ENCODE measurements around the gene BMP7.
"Not testable (repeated sequence)": the region's sequence is repeated elsewhere in the genome, so short reads cannot be mapped to it uniquely, and the experiment has no call there.

The BMP7 gene

DNA sequence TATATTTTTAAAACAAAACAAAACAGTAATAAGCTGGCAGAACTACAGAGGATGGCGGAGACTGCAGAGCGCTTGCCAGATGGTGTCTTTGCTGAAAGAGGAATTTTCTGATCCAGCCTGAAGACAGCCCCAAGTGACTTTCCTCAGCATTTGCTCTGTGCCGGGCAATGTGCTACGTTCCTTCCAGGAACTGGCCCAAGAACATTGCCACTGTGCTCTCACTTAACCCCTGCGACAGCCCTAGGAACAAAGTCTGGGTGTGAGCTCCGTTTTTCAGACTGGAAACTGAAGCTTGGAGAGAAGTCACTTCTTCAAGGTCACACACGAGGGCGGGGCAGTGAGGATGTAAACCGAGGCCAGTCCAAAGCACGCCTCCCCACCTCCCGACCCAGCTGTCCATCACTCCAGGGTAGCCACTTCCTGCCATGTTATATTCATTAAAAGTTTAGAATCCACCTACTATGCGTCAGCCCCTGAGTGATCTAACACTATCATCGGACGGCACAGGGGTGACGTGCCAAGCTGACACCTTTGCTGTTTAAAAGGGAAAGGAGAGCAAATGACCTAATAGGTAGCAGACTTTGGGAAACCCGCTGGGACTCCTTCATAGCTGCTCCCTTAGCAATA, 22.3 kb upstream of the BMP7 start:
- Histone ChIP-seq H3K4me1 (ENCODE audit: control insufficient read depth, insufficient read depth, low read length, poor library complexity, severe bottlenecking) (no peaks in the 10 kb centered on the region), H3K9me3 (ENCODE audit: control insufficient read depth, low read length) (no peaks in the 10 kb centered on the region), H3K27me3 (replicated peaks; ENCODE audit: control insufficient read depth, insufficient read depth, low read length, poor library complexity, severe bottlenecking) (peaks cover 3% of the 10 kb centered on the region), H3K36me3 (ENCODE audit: control insufficient read depth, insufficient read depth, low read length) (no peaks in the 10 kb centered on the region), H3K27ac (ENCODE audit: insufficient read depth, low read length, poor library complexity, severe bottlenecking) (no peak overlapping the region), H3K4me3 (ENCODE audit: insufficient read depth, low read depth, low read length, poor library complexity, severe bottlenecking) (no peak overlapping the region)
- DNase-seq = no peak

DNA sequence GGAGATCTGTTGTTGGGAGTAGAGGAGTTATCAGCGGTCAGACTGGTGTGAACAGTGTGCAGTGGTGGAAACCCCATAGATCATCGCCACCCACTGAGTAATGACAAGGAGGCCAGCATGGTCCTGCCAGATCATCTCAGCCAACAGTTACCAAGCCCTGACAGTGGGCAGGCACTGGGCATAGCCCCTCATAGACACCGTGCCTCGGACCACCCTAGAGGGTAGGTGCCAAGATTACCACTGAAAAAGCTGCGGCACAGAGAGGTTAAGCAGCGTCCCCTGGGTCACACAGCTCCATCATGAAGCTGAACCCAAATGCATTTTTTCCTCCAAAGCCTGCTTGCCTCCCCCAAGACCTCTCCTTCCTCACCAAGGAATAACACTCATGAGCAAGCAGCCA, 21.5 kb upstream of the BMP7 start:
- DNase-seq = no peak
- no peaks in the 10 kb centered on the region for H3K36me3 ChIP-seq (ENCODE audit: control insufficient read depth, insufficient read depth, low read length)
- H3K4me3 ChIP-seq (ENCODE audit: insufficient read depth, low read depth, low read length, poor library complexity, severe bottlenecking) = no peak overlapping the region
- H3K27ac ChIP-seq (ENCODE audit: insufficient read depth, low read length, poor library complexity, severe bottlenecking) = no peak overlapping the region
- no peaks in the 10 kb centered on the region for H3K9me3 ChIP-seq (ENCODE audit: control insufficient read depth, low read length)
- peaks cover 3% of the 10 kb centered on the region for H3K27me3 ChIP-seq (replicated peaks; ENCODE audit: control insufficient read depth, insufficient read depth, low read length, poor library complexity, severe bottlenecking)
- no peaks in the 10 kb centered on the region for H3K4me1 ChIP-seq (ENCODE audit: control insufficient read depth, insufficient read depth, low read length, poor library complexity, severe bottlenecking)

DNA sequence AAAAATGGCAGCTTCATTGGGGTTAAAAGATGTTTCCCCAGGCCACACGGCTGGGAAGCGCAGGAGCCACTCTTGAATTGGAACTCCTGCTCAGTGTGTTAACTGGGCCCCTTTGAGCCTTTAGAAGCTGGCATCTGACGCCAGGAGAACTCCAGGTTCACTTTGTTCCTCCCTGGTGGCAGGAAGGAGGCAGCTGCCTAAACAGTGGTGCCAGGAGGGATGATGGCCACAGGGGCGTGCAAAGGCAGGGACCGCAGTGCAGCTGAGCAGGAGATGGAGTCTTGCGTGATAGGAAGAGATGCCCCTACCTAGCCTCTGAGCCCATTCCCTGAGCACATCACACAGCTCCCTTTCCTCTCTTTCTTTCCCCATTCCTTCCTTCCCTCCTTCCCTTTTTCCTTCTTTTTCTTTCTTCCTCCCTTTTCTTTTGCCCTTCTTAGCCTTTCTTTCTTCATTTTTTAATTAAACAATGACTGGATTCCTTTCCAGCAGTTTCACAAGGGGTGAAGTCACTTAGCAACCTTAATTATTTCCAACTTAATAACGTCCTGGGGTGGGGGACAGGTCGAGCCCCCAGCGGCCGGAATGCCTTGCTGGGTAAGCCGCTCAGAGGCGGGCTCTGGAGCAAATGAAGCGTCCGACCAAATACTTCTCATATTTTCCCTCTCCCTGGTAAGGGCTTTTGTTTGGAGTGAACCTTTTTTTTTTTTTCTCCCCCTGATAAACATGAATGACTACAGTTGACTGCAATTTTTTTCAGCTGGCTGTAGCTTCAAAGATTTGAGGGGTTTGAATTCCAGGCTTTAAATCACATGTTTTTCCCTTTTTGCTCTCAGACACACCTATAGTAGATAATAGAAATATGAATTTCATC, 20.8 kb upstream of the BMP7 start:
- H3K9me3 ChIP-seq (ENCODE audit: control insufficient read depth, low read length) = no peaks in the 10 kb centered on the region
- H3K36me3 ChIP-seq (ENCODE audit: control insufficient read depth, insufficient read depth, low read length) = no peaks in the 10 kb centered on the region
- H3K27ac ChIP-seq (ENCODE audit: insufficient read depth, low read length, poor library complexity, severe bottlenecking) = no peak overlapping the region
- peaks cover 3% of the 10 kb centered on the region for H3K27me3 ChIP-seq (replicated peaks; ENCODE audit: control insufficient read depth, insufficient read depth, low read length, poor library complexity, severe bottlenecking)
- no peaks in the 10 kb centered on the region for H3K4me1 ChIP-seq (ENCODE audit: control insufficient read depth, insufficient read depth, low read length, poor library complexity, severe bottlenecking)
- H3K4me3 ChIP-seq (ENCODE audit: insufficient read depth, low read depth, low read length, poor library complexity, severe bottlenecking) = no peak overlapping the region
- no peak for DNase-seq

DNA sequence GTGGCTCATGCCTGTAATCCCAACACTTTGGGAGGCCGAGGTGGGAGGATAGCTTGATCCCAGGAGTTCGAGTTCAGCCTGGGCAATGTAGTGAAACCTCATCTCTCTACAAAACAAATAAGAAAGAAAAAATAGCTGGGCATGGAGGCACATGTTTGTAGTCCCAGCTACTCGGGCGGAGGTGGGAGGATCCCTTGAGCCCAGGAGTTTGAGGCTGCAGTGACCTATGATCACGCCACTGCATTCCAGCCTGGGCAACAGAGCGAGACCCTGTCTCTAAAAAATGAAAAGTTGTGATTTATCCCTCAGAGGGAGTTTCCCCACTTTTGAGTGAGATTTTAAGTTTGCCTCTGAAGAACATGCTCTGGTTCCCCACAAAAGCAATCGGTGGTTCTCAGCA, 17.4 kb upstream of the BMP7 start:
- Histone ChIP-seq H3K4me1 (ENCODE audit: control insufficient read depth, insufficient read depth, low read length, poor library complexity, severe bottlenecking) (no peaks in the 10 kb centered on the region), H3K27me3 (replicated peaks; ENCODE audit: control insufficient read depth, insufficient read depth, low read length, poor library complexity, severe bottlenecking) (peaks cover 3% of the 10 kb centered on the region), H3K27ac (ENCODE audit: insufficient read depth, low read length, poor library complexity, severe bottlenecking) (no peak overlapping the region), H3K9me3 (ENCODE audit: control insufficient read depth, low read length) (no peaks in the 10 kb centered on the region), H3K4me3 (ENCODE audit: insufficient read depth, low read depth, low read length, poor library complexity, severe bottlenecking) (no peak overlapping the region), H3K36me3 (ENCODE audit: control insufficient read depth, insufficient read depth, low read length) (no peaks in the 10 kb centered on the region)
- no peak for DNase-seq

DNA sequence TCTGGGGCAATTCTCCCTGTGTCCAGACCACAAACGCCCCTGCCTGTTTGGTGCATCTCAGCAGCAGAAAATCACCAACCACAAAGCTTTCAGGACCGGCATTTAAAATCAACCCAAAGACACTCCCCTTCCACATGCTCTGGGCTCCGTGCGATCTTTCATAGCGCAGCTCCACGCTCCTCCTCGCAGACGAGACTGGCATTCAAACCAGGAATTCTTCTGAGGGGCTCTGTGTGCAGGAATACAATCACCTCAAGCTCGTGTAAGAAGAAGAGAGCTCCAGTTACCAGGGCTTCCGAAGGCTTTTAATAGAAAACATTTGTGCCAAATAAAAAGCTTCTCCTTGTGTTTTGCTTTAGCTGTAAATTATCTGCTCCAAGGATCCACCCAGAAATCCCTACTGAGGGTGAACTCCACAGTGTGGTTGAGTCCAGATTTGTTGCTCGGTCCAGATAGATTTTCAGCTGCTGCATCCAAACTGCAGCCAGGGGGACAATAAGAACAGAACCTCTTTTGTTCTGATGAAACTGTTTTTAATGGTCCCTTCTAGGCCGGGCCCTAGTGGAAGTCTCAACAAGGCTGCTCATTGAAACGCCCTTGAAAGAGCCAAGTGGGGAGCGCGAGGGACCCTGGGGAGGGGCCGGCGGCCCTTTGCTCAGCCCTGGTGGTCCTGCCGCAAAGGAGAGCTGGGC, 16.4 kb upstream of the BMP7 start:
- H3K27ac ChIP-seq (ENCODE audit: insufficient read depth, low read length, poor library complexity, severe bottlenecking) = no peak overlapping the region

DNA sequence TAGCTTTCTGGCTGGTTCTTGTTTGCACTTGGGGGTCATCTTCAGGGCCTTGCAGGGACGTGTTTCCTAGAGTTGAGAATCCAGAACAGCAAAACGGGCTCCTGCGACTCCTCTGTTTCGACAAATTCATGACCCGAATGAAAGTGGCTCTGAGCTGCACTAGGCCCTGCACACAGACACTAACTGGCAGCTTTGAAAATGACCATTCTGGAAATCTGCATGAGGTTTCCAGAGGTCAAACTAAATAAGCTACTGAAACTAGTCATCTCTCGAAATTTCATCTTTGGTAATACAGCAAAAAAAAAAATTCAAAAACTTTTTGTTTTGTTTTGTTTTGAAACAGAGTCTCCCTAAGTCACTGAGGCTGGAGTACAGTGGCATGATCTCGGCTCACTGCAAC, 15.5 kb upstream of the BMP7 start:
- H3K4me3 ChIP-seq (ENCODE audit: insufficient read depth, low read depth, low read length, poor library complexity, severe bottlenecking) = no peak overlapping the region
- no peaks in the 10 kb centered on the region for H3K27me3 ChIP-seq (replicated peaks; ENCODE audit: control insufficient read depth, insufficient read depth, low read length, poor library complexity, severe bottlenecking)
- H3K27ac ChIP-seq (ENCODE audit: insufficient read depth, low read length, poor library complexity, severe bottlenecking) = no peak overlapping the region
- no peaks in the 10 kb centered on the region for H3K9me3 ChIP-seq (ENCODE audit: control insufficient read depth, low read length)
- H3K36me3 ChIP-seq (ENCODE audit: control insufficient read depth, insufficient read depth, low read length) = no peaks in the 10 kb centered on the region
- H3K4me1 ChIP-seq (ENCODE audit: control insufficient read depth, insufficient read depth, low read length, poor library complexity, severe bottlenecking) = no peaks in the 10 kb centered on the region
- DNase-seq = no peak

More for the DNA sequence above, 16.4 kb upstream of the BMP7 start:
- DNase-seq = no peak
- Histone ChIP-seq H3K9me3 (ENCODE audit: control insufficient read depth, low read length) (no peaks in the 10 kb centered on the region), H3K36me3 (ENCODE audit: control insufficient read depth, insufficient read depth, low read length) (no peaks in the 10 kb centered on the region), H3K4me1 (ENCODE audit: control insufficient read depth, insufficient read depth, low read length, poor library complexity, severe bottlenecking) (no peaks in the 10 kb centered on the region), H3K4me3 (ENCODE audit: insufficient read depth, low read depth, low read length, poor library complexity, severe bottlenecking) (no peak overlapping the region), H3K27me3 (replicated peaks; ENCODE audit: control insufficient read depth, insufficient read depth, low read length, poor library complexity, severe bottlenecking) (no peaks in the 10 kb centered on the region)

DNA sequence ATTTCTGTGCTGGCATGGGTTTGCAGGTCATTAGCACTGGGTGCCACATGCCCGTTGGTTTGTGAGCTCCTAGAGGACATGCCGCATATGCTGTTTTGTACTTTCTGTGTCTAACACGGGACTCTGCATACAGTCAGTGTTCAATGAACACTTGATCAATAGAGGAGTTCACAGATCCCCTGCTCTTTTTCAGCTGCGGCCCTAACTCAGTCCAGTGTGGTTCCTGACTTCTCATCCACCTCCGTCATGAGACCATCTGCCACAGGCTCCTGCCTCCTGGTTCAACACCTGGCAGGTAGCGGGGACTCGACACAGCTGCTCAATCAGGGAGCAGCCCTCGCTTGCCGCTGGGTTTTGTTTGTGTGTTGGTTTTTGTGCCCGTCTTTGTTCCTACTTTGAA, 13.8 kb upstream of the BMP7 start:
- no peaks in the 10 kb centered on the region for H3K27me3 ChIP-seq (replicated peaks; ENCODE audit: control insufficient read depth, insufficient read depth, low read length, poor library complexity, severe bottlenecking)
- H3K27ac ChIP-seq (ENCODE audit: insufficient read depth, low read length, poor library complexity, severe bottlenecking) = no peak overlapping the region
- no peaks in the 10 kb centered on the region for H3K36me3 ChIP-seq (ENCODE audit: control insufficient read depth, insufficient read depth, low read length)
- no peak for DNase-seq
- H3K4me3 ChIP-seq (ENCODE audit: insufficient read depth, low read depth, low read length, poor library complexity, severe bottlenecking) = no peak overlapping the region
- H3K9me3 ChIP-seq (ENCODE audit: control insufficient read depth, low read length) = no peaks in the 10 kb centered on the region
- no peaks in the 10 kb centered on the region for H3K4me1 ChIP-seq (ENCODE audit: control insufficient read depth, insufficient read depth, low read length, poor library complexity, severe bottlenecking)

DNA sequence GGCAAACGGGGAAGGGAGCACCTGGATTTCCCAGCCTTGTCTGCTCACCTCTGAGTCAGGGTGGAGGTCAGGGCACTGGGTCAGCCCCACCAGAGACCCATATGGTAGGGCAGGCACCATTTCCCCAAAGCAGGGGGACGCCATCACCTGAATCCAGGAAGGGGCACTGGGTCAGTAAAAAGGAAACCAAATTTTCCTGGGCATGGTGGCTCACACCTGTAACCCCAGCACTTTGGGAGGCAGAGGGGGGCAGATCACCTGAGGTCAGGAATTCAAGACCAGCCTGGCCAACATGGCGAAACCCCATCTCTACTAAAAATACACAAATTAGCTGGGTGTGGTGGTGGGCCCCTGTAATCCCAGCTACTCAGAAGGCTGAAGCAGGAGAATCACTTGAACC, 13.1 kb upstream of the BMP7 start:
- H3K9me3 ChIP-seq (ENCODE audit: control insufficient read depth, low read length); H3K27ac ChIP-seq (ENCODE audit: insufficient read depth, low read length, poor library complexity, severe bottlenecking); H3K4me3 ChIP-seq (ENCODE audit: insufficient read depth, low read depth, low read length, poor library complexity, severe bottlenecking); H3K36me3 ChIP-seq (ENCODE audit: control insufficient read depth, insufficient read depth, low read length); DNase-seq; H3K27me3 ChIP-seq (replicated peaks; ENCODE audit: control insufficient read depth, insufficient read depth, low read length, poor library complexity, severe bottlenecking); H3K4me1 ChIP-seq (ENCODE audit: control insufficient read depth, insufficient read depth, low read length, poor library complexity, severe bottlenecking): not testable (repeated sequence)

GRCh38 chr20:57278457-57278856, 12.0 kb upstream of the BMP7 start:
- no peaks in the 10 kb centered on the region for H3K4me1 ChIP-seq (ENCODE audit: control insufficient read depth, insufficient read depth, low read length, poor library complexity, severe bottlenecking)
- no peak overlapping the region for H3K4me3 ChIP-seq (ENCODE audit: insufficient read depth, low read depth, low read length, poor library complexity, severe bottlenecking)
- no peak for DNase-seq
- no peaks in the 10 kb centered on the region for H3K27me3 ChIP-seq (replicated peaks; ENCODE audit: control insufficient read depth, insufficient read depth, low read length, poor library complexity, severe bottlenecking)
- H3K36me3 ChIP-seq (ENCODE audit: control insufficient read depth, insufficient read depth, low read length) = no peaks in the 10 kb centered on the region
- no peak overlapping the region for H3K27ac ChIP-seq (ENCODE audit: insufficient read depth, low read length, poor library complexity, severe bottlenecking)
- H3K9me3 ChIP-seq (ENCODE audit: control insufficient read depth, low read length) = no peaks in the 10 kb centered on the region
